Muscle of leg (tissue), 11 donors: Measurements from ENCODE around the gene CTNND2. TPM values are rescaled to one million over a fixed set of nuclear protein-coding genes. Genes with fewer than 3 reads are reported as not detected.

Experiments used
- DNase-seq: peaks from one replicate; pipeline ENCODE4 v3.0.0; 2013
- H3K27ac ChIP-seq: one replicate; pipeline ENCODE4 v1.5.1; 2013; ENCODE audit warnings: mild to moderate bottlenecking, low read length, control low read depth
- H3K27me3 ChIP-seq: one replicate; pipeline ENCODE4 v1.6.1; 2013; ENCODE audit warnings: low read length; ENCODE audit not compliant: control insufficient read depth, insufficient read depth
- H3K36me3 ChIP-seq: one replicate; pipeline ENCODE4 v1.6.1; 2013; ENCODE audit warnings: low read length; ENCODE audit not compliant: control insufficient read depth, insufficient read depth
- H3K4me1 ChIP-seq: one replicate; pipeline ENCODE4 v1.6.1; 2013; ENCODE audit warnings: low read length; ENCODE audit not compliant: control insufficient read depth, insufficient read depth
- H3K4me3 ChIP-seq: one replicate; pipeline ENCODE4 v1.5.1; 2013; ENCODE audit warnings: low read length, control low read depth
- H3K9me3 ChIP-seq: replicated peaks from 2 replicates; pipeline ENCODE4 v1.6.1; 2013; ENCODE audit warnings: low read depth, low read length; ENCODE audit not compliant: control insufficient read depth
- WGBS: methylation state at CpG from one replicate; pipeline ENCODE4 v1.1.5; 2013; ENCODE audit warnings: missing lambda C conversion rate; ENCODE audit not compliant: insufficient coverage; 5-methylcytosine and 5-hydroxymethylcytosine counted together
- polyA plus RNA-seq, 8 donors: library from polyadenylated mRNA; unstranded; fragments of 120-200 nt; gene quantifications; one replicate each; pipeline versions ENCODE4 v1.2.1 to v1.2.3, GENCODE V29; 2013; ENCODE audit warnings: inconsistent platforms in 1 of 8, low replicate concordance in 1 of 8; ENCODE audit not compliant: insufficient read length in 8 of 8, insufficient read depth in 1 of 8
- total RNA-seq: library from RNA; stranded (reverse); fragments of 120-200 nt; gene quantifications from one replicate; pipeline ENCODE4 v1.2.4, GENCODE V29; 2013

CTNND2 gene
- total and polyA plus RNA-seq, 9 donors: 0.48 to 1.0 (median 0.71) TPM

DNA sequence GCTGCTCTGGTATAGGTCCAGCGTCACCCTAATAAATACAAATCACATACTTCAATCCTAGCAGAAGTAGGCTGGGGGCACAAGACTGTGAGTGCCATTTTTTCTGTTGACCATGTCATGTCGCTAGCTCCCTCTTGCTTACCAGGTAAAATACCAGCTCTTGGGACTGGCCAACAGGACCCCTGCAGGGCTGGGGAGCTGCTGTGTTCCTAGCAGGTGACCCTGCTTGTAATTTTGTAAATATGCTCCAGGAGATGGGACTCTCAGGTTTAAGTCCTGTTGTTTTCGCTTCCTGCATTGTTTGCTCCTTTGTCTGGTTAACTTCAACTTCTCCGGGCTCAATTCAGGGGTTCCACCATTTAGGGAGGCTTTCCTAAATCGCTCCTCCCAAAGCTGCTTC is 856.6 kb downstream of the CTNND2 start:
- H3K36me3 ChIP-seq: no peaks in the 10 kb centered on the region
- no peak overlapping the region for H3K4me3 ChIP-seq
- no peaks in the 10 kb centered on the region for H3K27me3 ChIP-seq
- no peak overlapping the region for H3K27ac ChIP-seq
- H3K9me3 ChIP-seq: no peaks in the 10 kb centered on the region
- H3K4me1 ChIP-seq: no peaks in the 10 kb centered on the region
- no peak for DNase-seq
- WGBS: 100% methylated on average over 3 of the region's 5 CpGs

DNA sequence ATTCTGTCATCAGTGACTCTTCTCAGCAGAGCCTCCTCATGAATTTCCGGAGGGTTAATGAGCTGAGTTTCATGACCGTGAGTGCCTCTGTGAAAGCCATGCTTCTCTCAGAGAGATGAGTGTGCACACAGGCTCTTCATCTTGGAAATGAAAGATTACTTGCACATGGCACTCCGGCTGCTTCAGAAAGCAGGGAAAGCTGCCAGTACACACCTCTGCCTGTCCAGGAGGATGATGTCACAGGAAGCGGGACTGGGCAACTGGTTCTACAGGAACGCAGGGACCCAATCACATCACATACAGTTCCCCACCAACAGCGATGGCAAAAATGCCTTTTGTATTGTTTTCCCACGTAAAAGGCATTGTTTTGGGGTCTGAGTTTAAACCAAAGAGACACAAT is 857.2 kb downstream of the CTNND2 start:
- DNase-seq: no peak
- 79% methylated on average over 2 of the region's 7 CpGs for WGBS
- no peak overlapping the region for H3K27ac ChIP-seq
- H3K27me3 ChIP-seq: no peaks in the 10 kb centered on the region
- no peak overlapping the region for H3K4me3 ChIP-seq
- H3K9me3 ChIP-seq: no peaks in the 10 kb centered on the region
- H3K4me1 ChIP-seq: no peaks in the 10 kb centered on the region
- no peaks in the 10 kb centered on the region for H3K36me3 ChIP-seq

DNA sequence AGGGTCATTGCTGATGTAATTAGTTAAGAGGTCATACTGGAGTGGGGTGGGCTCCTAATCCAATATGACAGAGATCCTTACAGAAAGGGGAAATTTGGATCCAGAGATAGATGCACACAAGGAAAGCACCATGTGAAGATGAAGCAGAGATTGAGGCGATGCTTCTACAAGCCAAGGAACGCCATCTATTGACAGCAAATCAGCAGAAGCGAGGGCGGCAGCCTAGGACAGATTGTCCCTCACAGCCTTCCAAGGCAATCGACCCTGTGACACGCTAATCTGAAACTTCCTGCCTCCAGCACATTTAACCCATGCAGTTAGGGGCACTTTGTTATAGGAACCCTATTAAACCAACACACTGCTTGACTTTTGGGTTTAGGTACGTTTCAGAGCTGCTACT is 858.1 kb downstream of the CTNND2 start:
- Histone ChIP-seq H3K4me3 (no peak overlapping the region), H3K9me3 (no peaks in the 10 kb centered on the region), H3K27ac (no peak overlapping the region), H3K27me3 (no peaks in the 10 kb centered on the region), H3K4me1 (no peaks in the 10 kb centered on the region), H3K36me3 (no peaks in the 10 kb centered on the region)
- WGBS: 49% methylated on average over 6 of the region's 7 CpGs
- DNase-seq: no peak

- no peaks in the 10 kb centered on the region for H3K4me1 ChIP-seq
- H3K9me3 ChIP-seq: no peaks in the 10 kb centered on the region
- H3K4me3 ChIP-seq: no peak overlapping the region
- no peak for DNase-seq
- H3K27ac ChIP-seq: no peak overlapping the region
- no peaks in the 10 kb centered on the region for H3K36me3 ChIP-seq
- WGBS: 91% methylated on average over 3 of the region's 3 CpGs
- H3K27me3 ChIP-seq: no peaks in the 10 kb centered on the region
These were observed 858.8 kb downstream of the CTNND2 start for GRCh38 chr5:11045411-11045810.

- no peak for DNase-seq
- no peaks in the 10 kb centered on the region for H3K9me3 ChIP-seq
- no peaks in the 10 kb centered on the region for H3K4me1 ChIP-seq
- no peak overlapping the region for H3K4me3 ChIP-seq
- H3K27me3 ChIP-seq: no peaks in the 10 kb centered on the region
- no peak overlapping the region for H3K27ac ChIP-seq
- H3K36me3 ChIP-seq: no peaks in the 10 kb centered on the region
These were observed 859.7 kb downstream of the CTNND2 start for GRCh38 chr5:11044581-11044980.

- Histone ChIP-seq H3K4me1 (no peaks in the 10 kb centered on the region), H3K27ac (no peak overlapping the region), H3K27me3 (no peaks in the 10 kb centered on the region), H3K36me3 (no peaks in the 10 kb centered on the region), H3K9me3 (no peaks in the 10 kb centered on the region), H3K4me3 (no peak overlapping the region)
- WGBS: 37% methylated on average over 3 of the region's 5 CpGs
- DNase-seq: no peak
These were observed 860.4 kb downstream of the CTNND2 start for GRCh38 chr5:11043881-11044280.

DNA sequence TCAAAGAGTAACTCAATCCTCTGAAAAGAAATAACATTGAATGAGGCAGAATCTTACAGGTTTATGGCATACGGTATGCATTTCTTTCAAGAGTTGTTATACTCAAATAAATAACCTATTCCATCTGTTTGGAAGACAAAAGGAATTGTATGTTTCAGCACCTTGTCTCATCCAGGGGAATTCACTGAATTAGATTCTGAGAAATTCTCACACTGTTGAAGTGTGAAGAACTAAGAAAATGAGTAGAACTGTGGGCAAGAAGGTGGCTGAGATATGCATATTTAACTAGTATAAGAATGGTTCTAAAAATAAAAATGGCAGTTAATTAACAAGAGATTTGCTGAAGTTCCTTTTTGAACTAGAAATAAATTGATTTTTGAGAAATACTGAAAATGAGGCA is 863.9 kb downstream of the CTNND2 start:
- no peak overlapping the region for H3K4me3 ChIP-seq
- no peak overlapping the region for H3K27ac ChIP-seq
- H3K9me3 ChIP-seq: no peaks in the 10 kb centered on the region
- H3K27me3 ChIP-seq: no peaks in the 10 kb centered on the region
- H3K36me3 ChIP-seq: no peaks in the 10 kb centered on the region
- no peak for DNase-seq
- no peaks in the 10 kb centered on the region for H3K4me1 ChIP-seq
- WGBS: no CpG with 5 or more reads among the region's 1 CpG

DNA sequence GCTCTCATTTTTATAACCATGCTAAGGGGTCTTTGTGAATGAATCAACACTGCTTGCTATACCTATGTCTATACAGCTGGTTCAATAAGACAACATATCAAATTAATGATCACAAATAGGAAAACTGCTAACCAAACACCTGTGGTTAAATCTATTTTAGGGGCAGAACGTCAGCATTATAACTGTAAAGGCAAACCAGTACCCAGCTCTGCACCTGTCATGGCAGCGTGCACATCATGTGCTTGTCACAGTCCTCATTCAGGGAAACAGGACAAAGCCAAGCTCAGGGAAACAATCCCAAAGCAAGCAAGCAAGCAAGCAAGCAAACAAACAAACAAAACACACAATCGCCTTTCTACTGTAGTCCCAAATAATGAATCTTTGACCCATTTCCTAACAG is 865.5 kb downstream of the CTNND2 start:
- DNase-seq: no peak
- no peak overlapping the region for H3K27ac ChIP-seq
- H3K9me3 ChIP-seq: no peaks in the 10 kb centered on the region
- H3K4me3 ChIP-seq: no peak overlapping the region
- no peaks in the 10 kb centered on the region for H3K27me3 ChIP-seq
- no peaks in the 10 kb centered on the region for H3K4me1 ChIP-seq
- H3K36me3 ChIP-seq: no peaks in the 10 kb centered on the region
- WGBS: 88% methylated on average over 1 of the region's 3 CpGs

GRCh38 chr5:11037941-11038340 is 866.3 kb downstream of the CTNND2 start:
- Histone ChIP-seq H3K36me3 (no peaks in the 10 kb centered on the region), H3K27me3 (no peaks in the 10 kb centered on the region), H3K4me1 (no peaks in the 10 kb centered on the region), H3K27ac (no peak overlapping the region), H3K9me3 (no peaks in the 10 kb centered on the region), H3K4me3 (no peak overlapping the region)
- WGBS: 75% methylated on average over 2 of the region's 2 CpGs
- DNase-seq: no peak

DNA sequence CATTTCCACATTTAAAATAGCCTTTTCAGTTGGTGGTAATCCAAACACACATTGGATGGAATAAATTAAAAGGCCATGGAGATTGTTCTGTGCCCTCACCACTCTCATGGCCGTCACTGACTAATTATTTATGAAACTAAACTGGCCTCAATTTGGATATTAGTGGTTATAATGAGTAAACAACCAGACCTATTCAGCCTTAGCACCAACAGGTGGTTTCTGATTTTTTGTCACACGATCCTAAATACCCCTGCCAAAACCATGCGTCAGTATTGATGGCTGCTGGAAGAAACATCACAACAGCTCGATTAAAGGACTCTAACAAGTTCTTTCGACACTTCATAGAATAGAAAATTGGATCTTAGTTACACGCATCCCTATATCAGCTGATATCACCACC is 867.2 kb downstream of the CTNND2 start:
- H3K4me3 ChIP-seq: no peak overlapping the region
- no peaks in the 10 kb centered on the region for H3K4me1 ChIP-seq
- WGBS: no CpG with 5 or more reads among the region's 6 CpGs
- no peaks in the 10 kb centered on the region for H3K27me3 ChIP-seq
- no peak overlapping the region for H3K27ac ChIP-seq
- DNase-seq: no peak
- no peaks in the 10 kb centered on the region for H3K36me3 ChIP-seq
- H3K9me3 ChIP-seq: no peaks in the 10 kb centered on the region

DNA sequence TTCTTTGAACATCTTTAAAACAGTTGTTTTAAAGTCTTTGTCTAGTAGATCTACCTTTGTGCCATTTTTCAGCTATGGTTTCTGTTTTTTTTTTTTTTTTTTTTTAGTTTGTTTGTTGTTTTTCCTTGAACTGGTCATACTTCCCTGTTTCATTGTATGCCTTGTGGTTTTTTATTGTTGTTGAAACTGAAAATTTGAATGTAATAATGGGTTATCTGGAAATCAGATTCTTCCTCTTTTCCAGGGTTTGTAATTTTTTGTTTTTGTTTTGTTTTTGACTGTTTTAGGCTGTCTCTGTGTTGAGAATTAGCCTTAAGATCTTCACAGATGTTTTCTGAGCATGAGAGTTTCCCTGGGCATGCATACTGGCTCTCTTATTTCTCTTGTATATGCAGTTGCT is 873.6 kb downstream of the CTNND2 start:
- no peak for DNase-seq
- H3K27ac ChIP-seq: no peak overlapping the region
- no peaks in the 10 kb centered on the region for H3K36me3 ChIP-seq
- H3K4me1 ChIP-seq: no peaks in the 10 kb centered on the region
- no peak overlapping the region for H3K4me3 ChIP-seq
- no peaks in the 10 kb centered on the region for H3K27me3 ChIP-seq
- H3K9me3 ChIP-seq: no peaks in the 10 kb centered on the region
